ENCODE data around the gene CYP4F22. TPM values are rescaled to one million over a fixed set of nuclear protein-coding genes. Genes with fewer than 3 reads are reported as not detected.
A peak's percentile ranks its signal among the peaks of the same experiment; 100 is the strongest.

CYP4F22 gene
- total and polyA plus RNA-seq, 10 of the 15 experiments (the other 5 are each of a cell fraction or from before 2014, with no cell fraction given), result not detected

DNA sequence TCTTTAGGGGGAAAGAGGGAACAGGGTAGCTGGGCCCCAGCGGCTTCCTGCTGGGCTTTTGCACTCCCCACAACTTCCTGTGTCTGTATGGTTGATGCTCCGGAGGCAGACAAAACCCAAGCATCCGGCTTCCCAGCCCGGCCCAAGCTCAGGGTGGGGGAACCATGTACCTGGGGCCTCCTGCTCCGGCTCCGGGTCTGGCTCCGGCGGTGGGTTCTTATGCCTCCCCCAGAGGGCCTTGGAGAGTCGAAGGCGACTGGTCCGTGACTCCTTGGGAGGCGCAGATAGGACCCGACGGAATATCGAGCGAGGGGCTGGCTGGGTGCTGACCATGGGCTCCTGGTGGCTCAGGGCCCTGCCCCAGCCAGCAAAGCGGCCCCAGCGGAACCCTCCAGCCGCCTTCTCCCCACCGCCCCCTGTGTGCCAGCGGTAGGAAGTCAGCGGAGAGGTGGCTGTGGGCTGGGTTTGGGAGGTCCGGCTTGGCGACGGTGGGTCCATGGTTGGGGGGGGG is 44.4 kb upstream of the CYP4F22 start (continued):
- TF ChIP-seq, protein P1, sequence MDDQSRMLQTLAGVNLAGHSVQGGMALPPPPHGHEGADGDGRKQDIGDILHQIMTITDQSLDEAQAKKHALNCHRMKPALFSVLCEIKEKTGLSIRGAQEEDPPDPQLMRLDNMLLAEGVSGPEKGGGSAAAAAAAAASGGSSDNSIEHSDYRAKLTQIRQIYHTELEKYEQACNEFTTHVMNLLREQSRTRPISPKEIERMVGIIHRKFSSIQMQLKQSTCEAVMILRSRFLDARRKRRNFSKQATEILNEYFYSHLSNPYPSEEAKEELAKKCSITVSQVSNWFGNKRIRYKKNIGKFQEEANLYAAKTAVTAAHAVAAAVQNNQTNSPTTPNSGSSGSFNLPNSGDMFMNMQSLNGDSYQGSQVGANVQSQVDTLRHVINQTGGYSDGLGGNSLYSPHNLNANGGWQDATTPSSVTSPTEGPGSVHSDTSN (IDR thresholded peaks at IDR 0.05; ENCODE audit: insufficient replicate concordance, low read depth, low read length), result no peak
- peak; percentile 75; the same call in 1 of the 2 replicates for TF ChIP-seq TAF1 (IDR thresholded peaks at IDR 0.05; ENCODE audit: borderline replicate concordance, low read depth, low read length)
- TF ChIP-seq RB1 (IDR thresholded peaks at IDR 0.05; ENCODE audit: borderline replicate concordance), result peak; percentile 24; the same call in 1 of the 2 replicates
- TF ChIP-seq, protein P2, sequence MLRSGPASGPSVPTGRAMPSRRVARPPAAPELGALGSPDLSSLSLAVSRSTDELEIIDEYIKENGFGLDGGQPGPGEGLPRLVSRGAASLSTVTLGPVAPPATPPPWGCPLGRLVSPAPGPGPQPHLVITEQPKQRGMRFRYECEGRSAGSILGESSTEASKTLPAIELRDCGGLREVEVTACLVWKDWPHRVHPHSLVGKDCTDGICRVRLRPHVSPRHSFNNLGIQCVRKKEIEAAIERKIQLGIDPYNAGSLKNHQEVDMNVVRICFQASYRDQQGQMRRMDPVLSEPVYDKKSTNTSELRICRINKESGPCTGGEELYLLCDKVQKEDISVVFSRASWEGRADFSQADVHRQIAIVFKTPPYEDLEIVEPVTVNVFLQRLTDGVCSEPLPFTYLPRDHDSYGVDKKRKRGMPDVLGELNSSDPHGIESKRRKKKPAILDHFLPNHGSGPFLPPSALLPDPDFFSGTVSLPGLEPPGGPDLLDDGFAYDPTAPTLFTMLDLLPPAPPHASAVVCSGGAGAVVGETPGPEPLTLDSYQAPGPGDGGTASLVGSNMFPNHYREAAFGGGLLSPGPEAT (IDR thresholded peaks at IDR 0.05; ENCODE audit: low read depth), result peak; percentile 43; the same call in 1 of the 2 replicates
- TF ChIP-seq, protein P3, sequence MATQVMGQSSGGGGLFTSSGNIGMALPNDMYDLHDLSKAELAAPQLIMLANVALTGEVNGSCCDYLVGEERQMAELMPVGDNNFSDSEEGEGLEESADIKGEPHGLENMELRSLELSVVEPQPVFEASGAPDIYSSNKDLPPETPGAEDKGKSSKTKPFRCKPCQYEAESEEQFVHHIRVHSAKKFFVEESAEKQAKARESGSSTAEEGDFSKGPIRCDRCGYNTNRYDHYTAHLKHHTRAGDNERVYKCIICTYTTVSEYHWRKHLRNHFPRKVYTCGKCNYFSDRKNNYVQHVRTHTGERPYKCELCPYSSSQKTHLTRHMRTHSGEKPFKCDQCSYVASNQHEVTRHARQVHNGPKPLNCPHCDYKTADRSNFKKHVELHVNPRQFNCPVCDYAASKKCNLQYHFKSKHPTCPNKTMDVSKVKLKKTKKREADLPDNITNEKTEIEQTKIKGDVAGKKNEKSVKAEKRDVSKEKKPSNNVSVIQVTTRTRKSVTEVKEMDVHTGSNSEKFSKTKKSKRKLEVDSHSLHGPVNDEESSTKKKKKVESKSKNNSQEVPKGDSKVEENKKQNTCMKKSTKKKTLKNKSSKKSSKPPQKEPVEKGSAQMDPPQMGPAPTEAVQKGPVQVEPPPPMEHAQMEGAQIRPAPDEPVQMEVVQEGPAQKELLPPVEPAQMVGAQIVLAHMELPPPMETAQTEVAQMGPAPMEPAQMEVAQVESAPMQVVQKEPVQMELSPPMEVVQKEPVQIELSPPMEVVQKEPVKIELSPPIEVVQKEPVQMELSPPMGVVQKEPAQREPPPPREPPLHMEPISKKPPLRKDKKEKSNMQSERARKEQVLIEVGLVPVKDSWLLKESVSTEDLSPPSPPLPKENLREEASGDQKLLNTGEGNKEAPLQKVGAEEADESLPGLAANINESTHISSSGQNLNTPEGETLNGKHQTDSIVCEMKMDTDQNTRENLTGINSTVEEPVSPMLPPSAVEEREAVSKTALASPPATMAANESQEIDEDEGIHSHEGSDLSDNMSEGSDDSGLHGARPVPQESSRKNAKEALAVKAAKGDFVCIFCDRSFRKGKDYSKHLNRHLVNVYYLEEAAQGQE (IDR thresholded peaks at IDR 0.05; ENCODE audit: low read depth, low read length), result no peak
- TF ChIP-seq BRCA1 (IDR thresholded peaks at IDR 0.05; ENCODE audit: low read depth, low read length), result no peak
- TF ChIP-seq, protein P4, sequence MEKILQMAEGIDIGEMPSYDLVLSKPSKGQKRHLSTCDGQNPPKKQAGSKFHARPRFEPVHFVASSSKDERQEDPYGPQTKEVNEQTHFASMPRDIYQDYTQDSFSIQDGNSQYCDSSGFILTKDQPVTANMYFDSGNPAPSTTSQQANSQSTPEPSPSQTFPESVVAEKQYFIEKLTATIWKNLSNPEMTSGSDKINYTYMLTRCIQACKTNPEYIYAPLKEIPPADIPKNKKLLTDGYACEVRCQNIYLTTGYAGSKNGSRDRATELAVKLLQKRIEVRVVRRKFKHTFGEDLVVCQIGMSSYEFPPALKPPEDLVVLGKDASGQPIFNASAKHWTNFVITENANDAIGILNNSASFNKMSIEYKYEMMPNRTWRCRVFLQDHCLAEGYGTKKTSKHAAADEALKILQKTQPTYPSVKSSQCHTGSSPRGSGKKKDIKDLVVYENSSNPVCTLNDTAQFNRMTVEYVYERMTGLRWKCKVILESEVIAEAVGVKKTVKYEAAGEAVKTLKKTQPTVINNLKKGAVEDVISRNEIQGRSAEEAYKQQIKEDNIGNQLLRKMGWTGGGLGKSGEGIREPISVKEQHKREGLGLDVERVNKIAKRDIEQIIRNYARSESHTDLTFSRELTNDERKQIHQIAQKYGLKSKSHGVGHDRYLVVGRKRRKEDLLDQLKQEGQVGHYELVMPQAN (conservative IDR thresholded peaks at IDR 0.05), result peak; percentile 45; the same call in 1 of the 2 replicates
- TF ChIP-seq, protein P5, sequence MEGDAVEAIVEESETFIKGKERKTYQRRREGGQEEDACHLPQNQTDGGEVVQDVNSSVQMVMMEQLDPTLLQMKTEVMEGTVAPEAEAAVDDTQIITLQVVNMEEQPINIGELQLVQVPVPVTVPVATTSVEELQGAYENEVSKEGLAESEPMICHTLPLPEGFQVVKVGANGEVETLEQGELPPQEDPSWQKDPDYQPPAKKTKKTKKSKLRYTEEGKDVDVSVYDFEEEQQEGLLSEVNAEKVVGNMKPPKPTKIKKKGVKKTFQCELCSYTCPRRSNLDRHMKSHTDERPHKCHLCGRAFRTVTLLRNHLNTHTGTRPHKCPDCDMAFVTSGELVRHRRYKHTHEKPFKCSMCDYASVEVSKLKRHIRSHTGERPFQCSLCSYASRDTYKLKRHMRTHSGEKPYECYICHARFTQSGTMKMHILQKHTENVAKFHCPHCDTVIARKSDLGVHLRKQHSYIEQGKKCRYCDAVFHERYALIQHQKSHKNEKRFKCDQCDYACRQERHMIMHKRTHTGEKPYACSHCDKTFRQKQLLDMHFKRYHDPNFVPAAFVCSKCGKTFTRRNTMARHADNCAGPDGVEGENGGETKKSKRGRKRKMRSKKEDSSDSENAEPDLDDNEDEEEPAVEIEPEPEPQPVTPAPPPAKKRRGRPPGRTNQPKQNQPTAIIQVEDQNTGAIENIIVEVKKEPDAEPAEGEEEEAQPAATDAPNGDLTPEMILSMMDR (IDR thresholded peaks at IDR 0.05 in 2 of 3, conservative IDR thresholded peaks at IDR 0.05 in 1 of 3; ENCODE audit: control insufficient read depth in 2 of 3, extremely low read depth in 1 of 3, insufficient read depth in 1 of 3, low read depth in 3 of 3, low read length in 3 of 3), result 0 out of 6 replicates have a peak, but pooled peaks of 2 of the 3 experiments have one; percentile 2 to 8
- TF ChIP-seq, protein P6, sequence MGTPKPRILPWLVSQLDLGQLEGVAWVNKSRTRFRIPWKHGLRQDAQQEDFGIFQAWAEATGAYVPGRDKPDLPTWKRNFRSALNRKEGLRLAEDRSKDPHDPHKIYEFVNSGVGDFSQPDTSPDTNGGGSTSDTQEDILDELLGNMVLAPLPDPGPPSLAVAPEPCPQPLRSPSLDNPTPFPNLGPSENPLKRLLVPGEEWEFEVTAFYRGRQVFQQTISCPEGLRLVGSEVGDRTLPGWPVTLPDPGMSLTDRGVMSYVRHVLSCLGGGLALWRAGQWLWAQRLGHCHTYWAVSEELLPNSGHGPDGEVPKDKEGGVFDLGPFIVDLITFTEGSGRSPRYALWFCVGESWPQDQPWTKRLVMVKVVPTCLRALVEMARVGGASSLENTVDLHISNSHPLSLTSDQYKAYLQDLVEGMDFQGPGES (IDR thresholded peaks at IDR 0.05), result no peak
- TF ChIP-seq SP1 (IDR thresholded peaks at IDR 0.05; ENCODE audit: low read depth, low read length), result peak; percentile 10
- TF ChIP-seq, protein P7, sequence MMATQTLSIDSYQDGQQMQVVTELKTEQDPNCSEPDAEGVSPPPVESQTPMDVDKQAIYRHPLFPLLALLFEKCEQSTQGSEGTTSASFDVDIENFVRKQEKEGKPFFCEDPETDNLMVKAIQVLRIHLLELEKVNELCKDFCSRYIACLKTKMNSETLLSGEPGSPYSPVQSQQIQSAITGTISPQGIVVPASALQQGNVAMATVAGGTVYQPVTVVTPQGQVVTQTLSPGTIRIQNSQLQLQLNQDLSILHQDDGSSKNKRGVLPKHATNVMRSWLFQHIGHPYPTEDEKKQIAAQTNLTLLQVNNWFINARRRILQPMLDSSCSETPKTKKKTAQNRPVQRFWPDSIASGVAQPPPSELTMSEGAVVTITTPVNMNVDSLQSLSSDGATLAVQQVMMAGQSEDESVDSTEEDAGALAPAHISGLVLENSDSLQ (IDR thresholded peaks at IDR 0.05), result 0 out of 2 replicates have a peak, but pooled peaks have one; percentile 7
- peak in 1 of 2 experiments; percentile 45; a peak in 1 of 4 replicates for TF ChIP-seq SRF (IDR thresholded peaks at IDR 0.05; ENCODE audit: low read depth in 2 of 2, low read length in 2 of 2)
- TF ChIP-seq YY1 (IDR thresholded peaks at IDR 0.05; ENCODE audit: low read depth, low read length), result 0 out of 2 replicates have a peak, but pooled peaks have one; percentile 71

Measured in GM12878 (cell line).